ENCODE measurements around the gene YIPF5. TPM values are rescaled to one million over a fixed set of nuclear protein-coding genes. Genes with fewer than 3 reads are reported as not detected.

YIPF5 gene
- total RNA-seq (2022) (66.6 and 66.9 TPM in 2 replicates), Bru-seq, nascent RNA (percentile 88 among the genes with signal in this experiment), BruChase-seq, experiment 1, labeled RNA remaining after a 6-hour chase (percentile 95 among the genes with signal in this experiment), BruChase-seq, experiment 2, labeled RNA remaining after a 2-hour chase (percentile 95 among the genes with signal in this experiment)
- long read RNA-seq, transcript YIPF5-201 (6 exons, 3,147 nt), result major isoform, 90 of 97 reads
- long read RNA-seq, partial matches to known transcripts, result 1 of 97 reads
- long read RNA-seq, other reads (novel, unspliced or antisense), result 4 of 97 reads

DNA sequence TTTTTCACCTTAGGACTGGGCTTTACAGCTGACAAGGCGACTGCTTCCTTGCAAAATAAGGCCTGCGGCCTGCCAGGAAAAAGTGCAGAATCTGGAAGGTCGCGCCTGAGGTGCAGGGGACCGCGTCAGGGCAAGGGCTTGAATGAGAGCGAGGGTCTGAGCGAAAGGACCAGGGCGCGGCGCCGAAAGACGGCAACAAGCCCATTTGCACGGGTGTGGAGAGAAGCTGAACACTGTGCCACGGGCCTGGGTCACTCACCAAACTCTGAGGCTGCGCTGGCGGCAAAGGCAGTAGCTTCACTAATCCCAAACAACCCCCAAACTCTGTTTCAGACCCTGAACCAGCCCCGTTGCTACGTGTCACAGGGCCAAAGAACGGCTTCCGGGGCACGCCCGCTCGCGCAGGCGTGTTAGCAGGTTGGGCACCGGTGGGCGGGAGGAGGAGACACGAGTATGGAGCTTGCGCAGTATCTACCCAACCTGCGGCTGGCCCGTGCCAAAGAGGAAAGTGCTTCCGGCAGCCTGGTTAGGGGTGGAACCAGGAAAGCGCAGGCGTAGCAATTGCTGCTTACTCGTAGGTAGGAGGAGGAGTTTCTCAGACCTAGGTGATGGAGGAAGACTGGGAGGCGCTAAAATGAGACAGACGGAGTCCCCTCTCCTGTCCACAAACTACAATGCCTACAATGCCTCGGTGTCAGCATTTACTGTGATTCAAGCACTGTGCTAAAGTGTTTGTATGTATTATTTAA, at the start of gene YIPF5, which contains the start of gene KCTD16:
Gene YIPF5, minus strand, starts transcription at position 384 of the 749 bp plus-strand sequence. CDS start 704 bp downstream, outside the sequence.
Gene KCTD16, plus strand, starts transcription at position 598 of the 749 bp plus-strand sequence.
- H3K4me3 Mint-ChIP-seq (ENCODE audit: low read depth, unreplicated experiment), result peak within 1 kb of the TSS; percentile 87

GRCh38 chr5:144219869-144220268, 49.4 kb upstream of the YIPF5 start:
- no peak for TF ChIP-seq CTCF (IDR thresholded peaks at IDR 0.05; ENCODE audit: unreplicated experiment)
- intact Hi-C loops (cut with micrococcal nuclease; ENCODE audit: unreplicated experiment), result no loop called here
- no peaks in the 10 kb centered on the region for H3K4me1 Mint-ChIP-seq (ENCODE audit: low read depth, unreplicated experiment)
- no peak overlapping the region for H3K4me3 Mint-ChIP-seq (ENCODE audit: low read depth, unreplicated experiment)
- no TSS peak for BruUV-seq (replicated peaks)
- no peak for DNase-seq
- H3K36me3 Mint-ChIP-seq (ENCODE audit: insufficient read depth, unreplicated experiment), result no peaks in the 10 kb centered on the region
- no peak overlapping the region for H3K27ac Mint-ChIP-seq (ENCODE audit: unreplicated experiment)
- CTCF ChIA-PET, result interaction anchor here (1.0 kb wide), 1 partner anchor 8 kb away, joined by 3 read pairs; no protein-coding TSS in a partner anchor
- H3K9me3 Mint-ChIP-seq (ENCODE audit: low read depth, unreplicated experiment), result no peaks in the 10 kb centered on the region
- peaks cover 2% of the 10 kb centered on the region for H3K27me3 Mint-ChIP-seq (ENCODE audit: unreplicated experiment)

More for the DNA sequence above, at the start of gene YIPF5, which contains the start of gene KCTD16:
- no peak for TF ChIP-seq CTCF (IDR thresholded peaks at IDR 0.05; ENCODE audit: unreplicated experiment)
- Mint-ChIP-seq H3K27me3 (ENCODE audit: unreplicated experiment) (no peaks in the 10 kb centered on the region), H3K36me3 (ENCODE audit: insufficient read depth, unreplicated experiment) (peaks cover 15% of the 10 kb centered on the region), H3K27ac (ENCODE audit: unreplicated experiment) (peak within 1 kb of the TSS; percentile 85), H3K4me1 (ENCODE audit: low read depth, unreplicated experiment) (peaks cover 20% of the 10 kb centered on the region), H3K9me3 (ENCODE audit: low read depth, unreplicated experiment) (no peaks in the 10 kb centered on the region)
- no TSS peak for BruUV-seq (replicated peaks)
- intact Hi-C loops (cut with micrococcal nuclease; ENCODE audit: unreplicated experiment), result loop anchor here (1.0 kb wide), 1 partner anchor 1812 kb away; no protein-coding TSS in a partner anchor
- CTCF ChIA-PET, result interaction anchor here (0.9 to 1.7 kb wide), 6 partner anchors 9 to 1718 kb away, joined by 3 to 7 read pairs (median 4); no protein-coding TSS in a partner anchor
- peak; percentile 97 for DNase-seq

DNA sequence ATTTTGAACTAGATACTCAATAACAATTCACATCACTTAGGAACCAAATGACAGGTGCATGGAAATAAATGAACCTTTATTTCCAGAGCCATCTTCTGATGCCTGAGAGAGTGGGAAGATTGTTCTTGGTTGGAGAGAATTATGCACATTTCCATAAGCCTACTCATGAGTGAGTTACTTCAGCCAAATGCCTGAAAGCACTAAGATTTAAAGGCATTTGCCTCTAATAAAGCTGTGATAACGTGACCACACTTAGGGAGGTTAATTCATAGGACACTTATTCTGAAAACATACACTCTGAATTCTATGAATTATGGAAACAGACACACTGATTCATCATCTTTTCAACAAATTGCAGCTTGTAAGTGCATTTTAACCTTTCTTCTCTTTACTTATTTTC, 40.2 kb upstream of the YIPF5 start:
- CTCF ChIA-PET, result no interaction called here
- H3K36me3 Mint-ChIP-seq (ENCODE audit: insufficient read depth, unreplicated experiment), result no peaks in the 10 kb centered on the region
- H3K27ac Mint-ChIP-seq (ENCODE audit: unreplicated experiment), result no peak overlapping the region
- H3K9me3 Mint-ChIP-seq (ENCODE audit: low read depth, unreplicated experiment), result no peaks in the 10 kb centered on the region
- H3K27me3 Mint-ChIP-seq (ENCODE audit: unreplicated experiment), result peaks cover 78% of the 10 kb centered on the region
- no peak for TF ChIP-seq CTCF (IDR thresholded peaks at IDR 0.05; ENCODE audit: unreplicated experiment)
- H3K4me3 Mint-ChIP-seq (ENCODE audit: low read depth, unreplicated experiment), result no peak overlapping the region
- no TSS peak for BruUV-seq (replicated peaks)
- no peaks in the 10 kb centered on the region for H3K4me1 Mint-ChIP-seq (ENCODE audit: low read depth, unreplicated experiment)
- intact Hi-C loops (cut with micrococcal nuclease; ENCODE audit: unreplicated experiment), result no loop called here
- no peak for DNase-seq

- Mint-ChIP-seq H3K27ac (ENCODE audit: unreplicated experiment) (no peak overlapping the region), H3K9me3 (ENCODE audit: low read depth, unreplicated experiment) (no peaks in the 10 kb centered on the region), H3K4me1 (ENCODE audit: low read depth, unreplicated experiment) (no peaks in the 10 kb centered on the region), H3K27me3 (ENCODE audit: unreplicated experiment) (peaks cover 80% of the 10 kb centered on the region), H3K36me3 (ENCODE audit: insufficient read depth, unreplicated experiment) (no peaks in the 10 kb centered on the region), H3K4me3 (ENCODE audit: low read depth, unreplicated experiment) (no peak overlapping the region)
- TF ChIP-seq CTCF (IDR thresholded peaks at IDR 0.05; ENCODE audit: unreplicated experiment), result no peak
- BruUV-seq (replicated peaks), result no TSS peak
- intact Hi-C loops (cut with micrococcal nuclease; ENCODE audit: unreplicated experiment), result loop anchor here (10.0 kb wide), 2 partner anchors 1255 to 1505 kb away; no protein-coding TSS in a partner anchor
- CTCF ChIA-PET, result no interaction called here
- DNase-seq, result no peak
Measured at GRCh38 chr5:144209361-144209760, 38.9 kb upstream of the YIPF5 start.

Measured in Calu3 (cell line).